Measurements from ENCODE around the gene OLFML3. TPM values are rescaled to one million over a fixed set of nuclear protein-coding genes. Genes with fewer than 3 reads are reported as not detected.

Gene OLFML3
- total and polyA plus RNA-seq, 5 donors from 2014 or later: 0.64 TPM; not detected in 4

- Mint-ChIP-seq H3K27me3 (no peaks in the 10 kb centered on the region), H3K27ac (peak overlapping the region in 1 of 3 donors; percentile 65), H3K4me1 (peaks cover 0 to 4% (median 3%) of the 10 kb centered on the region in 4 donors), H3K36me3 (no peaks in the 10 kb centered on the region), H3K4me3 (no peak overlapping the region), H3K9me3 (peaks cover 0 to 3% (median 0%) of the 10 kb centered on the region in 7 donors)
- Histone ChIP-seq H3K27me3 (ENCODE audit: control insufficient read depth, insufficient read depth, low read length) (no peaks in the 10 kb centered on the region), H3K27ac (ENCODE audit: insufficient read depth, low read length, poor library complexity, severe bottlenecking) (no peak overlapping the region), H3K4me3 (ENCODE audit: low read depth, low read length) (no peak overlapping the region), H3K9me3 (ENCODE audit: control insufficient read depth in 2 of 2, low read length in 2 of 2) (no peaks in the 10 kb centered on the region), H3K4me1 (ENCODE audit: control insufficient read depth, insufficient read depth, low read length, poor library complexity, severe bottlenecking) (no peaks in the 10 kb centered on the region), H3K36me3 (ENCODE audit: control insufficient read depth, insufficient read depth, low read length) (peaks cover 3% of the 10 kb centered on the region)
- ATAC-seq (ENCODE audit: low read depth in 2 of 2): no peak
- no peak for DNase-seq
These were observed 4.6 kb downstream of the OLFML3 start for GRCh38 chr1:113983826-113984225.

- Histone ChIP-seq H3K4me3 (ENCODE audit: low read depth, low read length) (no peak overlapping the region), H3K9me3 (ENCODE audit: control insufficient read depth in 2 of 2, low read length in 2 of 2) (no peaks in the 10 kb centered on the region), H3K27me3 (ENCODE audit: control insufficient read depth, insufficient read depth, low read length) (no peaks in the 10 kb centered on the region), H3K4me1 (ENCODE audit: control insufficient read depth, insufficient read depth, low read length, poor library complexity, severe bottlenecking) (no peaks in the 10 kb centered on the region), H3K27ac (ENCODE audit: insufficient read depth, low read length, poor library complexity, severe bottlenecking) (no peak overlapping the region), H3K36me3 (ENCODE audit: control insufficient read depth, insufficient read depth, low read length) (peaks cover 3% of the 10 kb centered on the region)
- H3K27ac Mint-ChIP-seq: no peak overlapping the region
- no peaks in the 10 kb centered on the region for H3K36me3 Mint-ChIP-seq
- H3K4me1 Mint-ChIP-seq: peaks cover 0 to 2% (median 0%) of the 10 kb centered on the region in 4 donors
- peaks cover 0 to 3% (median 0%) of the 10 kb centered on the region in 7 donors for H3K9me3 Mint-ChIP-seq
- DNase-seq: no peak
- H3K27me3 Mint-ChIP-seq: no peaks in the 10 kb centered on the region
- H3K4me3 Mint-ChIP-seq: no peak overlapping the region
- no peak for ATAC-seq (ENCODE audit: low read depth in 2 of 2)
These were observed 5.4 kb downstream of the OLFML3 start for GRCh38 chr1:113984710-113985109.

- H3K4me3 Mint-ChIP-seq: no peak overlapping the region
- H3K36me3 ChIP-seq (ENCODE audit: control insufficient read depth, insufficient read depth, low read length): no peaks in the 10 kb centered on the region
- H3K4me1 ChIP-seq (ENCODE audit: control insufficient read depth, insufficient read depth, low read length, poor library complexity, severe bottlenecking): no peaks in the 10 kb centered on the region
- no peak for DNase-seq
- H3K27me3 ChIP-seq (ENCODE audit: control insufficient read depth, insufficient read depth, low read length): peaks cover 7% of the 10 kb centered on the region
- no peak overlapping the region for H3K4me3 ChIP-seq (ENCODE audit: low read depth, low read length)
- H3K9me3 ChIP-seq (ENCODE audit: control insufficient read depth in 2 of 2, low read length in 2 of 2): no peaks in the 10 kb centered on the region
- no peak for ATAC-seq (ENCODE audit: low read depth in 2 of 2)
- peaks cover 0 to 3% (median 0%) of the 10 kb centered on the region in 7 donors for H3K9me3 Mint-ChIP-seq
- H3K27ac Mint-ChIP-seq: no peak overlapping the region
- H3K4me1 Mint-ChIP-seq: peaks cover 0 to 2% (median 0%) of the 10 kb centered on the region in 4 donors
- H3K27me3 Mint-ChIP-seq: no peaks in the 10 kb centered on the region
- H3K36me3 Mint-ChIP-seq: no peaks in the 10 kb centered on the region
- no peak overlapping the region for H3K27ac ChIP-seq (ENCODE audit: insufficient read depth, low read length, poor library complexity, severe bottlenecking)
These were observed 7.5 kb downstream of the OLFML3 start for GRCh38 chr1:113986802-113987201.

GRCh38 chr1:113987259-113987658 is 8.0 kb downstream of the OLFML3 start:
- Mint-ChIP-seq H3K27ac (peak overlapping the region in 1 of 3 donors; percentile 39), H3K4me3 (no peak overlapping the region), H3K27me3 (no peaks in the 10 kb centered on the region), H3K4me1 (peaks cover 0 to 2% (median 0%) of the 10 kb centered on the region in 4 donors), H3K36me3 (no peaks in the 10 kb centered on the region), H3K9me3 (peaks cover 0 to 3% (median 0%) of the 10 kb centered on the region in 7 donors)
- H3K27me3 ChIP-seq (ENCODE audit: control insufficient read depth, insufficient read depth, low read length): peaks cover 7% of the 10 kb centered on the region
- no peaks in the 10 kb centered on the region for H3K4me1 ChIP-seq (ENCODE audit: control insufficient read depth, insufficient read depth, low read length, poor library complexity, severe bottlenecking)
- H3K9me3 ChIP-seq (ENCODE audit: control insufficient read depth in 2 of 2, low read length in 2 of 2): no peaks in the 10 kb centered on the region
- DNase-seq (no peak), ATAC-seq (ENCODE audit: low read depth in 2 of 2) (no peak)
- H3K4me3 ChIP-seq (ENCODE audit: low read depth, low read length): no peak overlapping the region
- H3K27ac ChIP-seq (ENCODE audit: insufficient read depth, low read length, poor library complexity, severe bottlenecking): no peak overlapping the region
- H3K36me3 ChIP-seq (ENCODE audit: control insufficient read depth, insufficient read depth, low read length): no peaks in the 10 kb centered on the region

GRCh38 chr1:113990530-113990929 is 11.3 kb downstream of the OLFML3 start:
- Histone ChIP-seq H3K9me3 (ENCODE audit: control insufficient read depth in 2 of 2, low read length in 2 of 2) (peaks cover 11 to 20% of the 10 kb centered on the region in 2 experiments), H3K27ac (ENCODE audit: insufficient read depth, low read length, poor library complexity, severe bottlenecking) (no peak overlapping the region), H3K4me1 (ENCODE audit: control insufficient read depth, insufficient read depth, low read length, poor library complexity, severe bottlenecking) (no peaks in the 10 kb centered on the region), H3K36me3 (ENCODE audit: control insufficient read depth, insufficient read depth, low read length) (no peaks in the 10 kb centered on the region), H3K4me3 (ENCODE audit: low read depth, low read length) (no peak overlapping the region), H3K27me3 (ENCODE audit: control insufficient read depth, insufficient read depth, low read length) (peaks cover 7% of the 10 kb centered on the region)
- Mint-ChIP-seq H3K36me3 (peaks cover 5% of the 10 kb centered on the region), H3K4me3 (no peak overlapping the region), H3K9me3 (peaks cover 2 to 21% (median 9%) of the 10 kb centered on the region in 7 donors), H3K4me1 (no peaks in the 10 kb centered on the region), H3K27me3 (no peaks in the 10 kb centered on the region), H3K27ac (no peak overlapping the region)
- ATAC-seq (ENCODE audit: low read depth in 2 of 2) (no peak), DNase-seq (no peak)

- no peaks in the 10 kb centered on the region for H3K27me3 Mint-ChIP-seq
- H3K27ac Mint-ChIP-seq: no peak overlapping the region
These were observed 11.7 kb downstream of the OLFML3 start for GRCh38 chr1:113990961-113991360.

GRCh38 chr1:113991467-113991997 is 12.3 kb downstream of the OLFML3 start:
- ATAC-seq (ENCODE audit: low read depth in 2 of 2) (no peak), DNase-seq (no peak)
- Histone ChIP-seq H3K4me1 (ENCODE audit: control insufficient read depth, insufficient read depth, low read length, poor library complexity, severe bottlenecking) (no peaks in the 10 kb centered on the region), H3K27ac (ENCODE audit: insufficient read depth, low read length, poor library complexity, severe bottlenecking) (no peak overlapping the region), H3K27me3 (ENCODE audit: control insufficient read depth, insufficient read depth, low read length) (peaks cover 9% of the 10 kb centered on the region), H3K9me3 (ENCODE audit: control insufficient read depth in 2 of 2, low read length in 2 of 2) (peaks cover 15 to 22% of the 10 kb centered on the region in 2 experiments), H3K4me3 (ENCODE audit: low read depth, low read length) (no peak overlapping the region), H3K36me3 (ENCODE audit: control insufficient read depth, insufficient read depth, low read length) (no peaks in the 10 kb centered on the region)
- Mint-ChIP-seq H3K4me1 (no peaks in the 10 kb centered on the region), H3K27me3 (peaks cover 5% of the 10 kb centered on the region), H3K9me3 (peaks cover 2 to 21% (median 8%) of the 10 kb centered on the region in 7 donors), H3K27ac (no peak overlapping the region), H3K36me3 (peaks cover 5% of the 10 kb centered on the region), H3K4me3 (no peak overlapping the region)

More at GRCh38 chr1:113990961-113991360, 11.7 kb downstream of the OLFML3 start:
- H3K36me3 Mint-ChIP-seq: peaks cover 5% of the 10 kb centered on the region
- DNase-seq (no peak), ATAC-seq (ENCODE audit: low read depth in 2 of 2) (no peak)
- Histone ChIP-seq H3K4me3 (ENCODE audit: low read depth, low read length) (no peak overlapping the region), H3K9me3 (ENCODE audit: control insufficient read depth in 2 of 2, low read length in 2 of 2) (peaks cover 12 to 22% of the 10 kb centered on the region in 2 experiments), H3K4me1 (ENCODE audit: control insufficient read depth, insufficient read depth, low read length, poor library complexity, severe bottlenecking) (no peaks in the 10 kb centered on the region), H3K36me3 (ENCODE audit: control insufficient read depth, insufficient read depth, low read length) (no peaks in the 10 kb centered on the region), H3K27me3 (ENCODE audit: control insufficient read depth, insufficient read depth, low read length) (peaks cover 7% of the 10 kb centered on the region), H3K27ac (ENCODE audit: insufficient read depth, low read length, poor library complexity, severe bottlenecking) (no peak overlapping the region)
- no peak overlapping the region for H3K4me3 Mint-ChIP-seq
- no peaks in the 10 kb centered on the region for H3K4me1 Mint-ChIP-seq
- peaks cover 2 to 21% (median 8%) of the 10 kb centered on the region in 7 donors for H3K9me3 Mint-ChIP-seq

GRCh38 chr1:113993072-113993471 is 13.8 kb downstream of the OLFML3 start:
- ATAC-seq (ENCODE audit: low read depth in 2 of 2): no peak
- Histone ChIP-seq H3K27me3 (ENCODE audit: control insufficient read depth, insufficient read depth, low read length) (peaks cover 9% of the 10 kb centered on the region), H3K36me3 (ENCODE audit: control insufficient read depth, insufficient read depth, low read length) (no peaks in the 10 kb centered on the region), H3K4me3 (ENCODE audit: low read depth, low read length) (no peak overlapping the region), H3K4me1 (ENCODE audit: control insufficient read depth, insufficient read depth, low read length, poor library complexity, severe bottlenecking) (no peaks in the 10 kb centered on the region), H3K27ac (ENCODE audit: insufficient read depth, low read length, poor library complexity, severe bottlenecking) (no peak overlapping the region), H3K9me3 (ENCODE audit: control insufficient read depth in 2 of 2, low read length in 2 of 2) (peaks cover 15 to 22% of the 10 kb centered on the region in 2 experiments)
- no peak for DNase-seq
- Mint-ChIP-seq H3K4me3 (no peak overlapping the region), H3K27me3 (peaks cover 17% of the 10 kb centered on the region), H3K36me3 (peaks cover 5% of the 10 kb centered on the region), H3K9me3 (peaks cover 2 to 26% (median 8%) of the 10 kb centered on the region in 7 donors), H3K4me1 (peaks cover 0 to under 1% (median 0%) of the 10 kb centered on the region in 4 donors), H3K27ac (no peak overlapping the region)

Measured in CD4-positive, CD25-positive, alpha-beta regulatory T cell (primary cell).